Epithelial cell of esophagus (primary cell): ENCODE measurements around the gene IL1RAPL2.
A peak's percentile ranks its signal among the peaks of the same experiment; 100 is the strongest.

Source experiments
- DNase-seq: peaks from one replicate; pipeline ENCODE4 v3.0.0; 2010; ENCODE audit warnings: low read depth
- H3K4me3 ChIP-seq: 2 replicates; pipeline ENCODE4 v1.5.1; 2011; ENCODE audit warnings: mild to moderate bottlenecking, low read length, control low read depth
- CTCF ChIP-seq: IDR thresholded peaks from 2 replicates; pipeline ENCODE4 v1.5.1; 2011; ENCODE audit warnings: low read depth, mild to moderate bottlenecking, low read length, control low read depth, inconsistent platforms; ENCODE audit not compliant: insufficient read depth; ENCODE audit errors: missing control alignments

Gene IL1RAPL2

GRCh38 chrX:105550043-105550663 lies 984.2 kb downstream of the IL1RAPL2 start:
- H3K4me3 ChIP-seq: no peak overlapping the region
- no peak for TF ChIP-seq CTCF
- no peak for DNase-seq

GRCh38 chrX:105552395-105552794 lies 986.4 kb downstream of the IL1RAPL2 start:
- DNase-seq: peak; percentile 90
- TF ChIP-seq CTCF: peak; percentile 55
- H3K4me3 ChIP-seq: no peak overlapping the region

- TF ChIP-seq CTCF: no peak
- H3K4me3 ChIP-seq: no peak overlapping the region
- DNase-seq: peak; percentile 85
Observed at GRCh38 chrX:105553118-105553517, 987.1 kb downstream of the IL1RAPL2 start.

- TF ChIP-seq CTCF: no peak
- no peak overlapping the region for H3K4me3 ChIP-seq
- peak; percentile 69 for DNase-seq
Observed at GRCh38 chrX:105564501-105564900, 998.5 kb downstream of the IL1RAPL2 start.

GRCh38 chrX:105565856-105566255 lies 999.9 kb downstream of the IL1RAPL2 start:
- no peak overlapping the region for H3K4me3 ChIP-seq
- no peak for TF ChIP-seq CTCF
- no peak for DNase-seq

GRCh38 chrX:105567082-105567481 lies 1001.1 kb downstream of the IL1RAPL2 start:
- TF ChIP-seq CTCF: no peak
- DNase-seq: no peak
- H3K4me3 ChIP-seq: no peak overlapping the region

- no peak overlapping the region for H3K4me3 ChIP-seq
- TF ChIP-seq CTCF: no peak
- peak; percentile 29 for DNase-seq
Observed at GRCh38 chrX:105608745-105609144, 1042.7 kb downstream of the IL1RAPL2 start.
